PC-9 (cell line): ENCODE results near the gene GALNT9.

ENCODE experiments used
- CTCF ChIP-seq: fragments of 200-600 bp; sonication (generic); conservative IDR thresholded peaks from 2 replicates; pipeline ENCODE4 v1.6.1; 2017; ENCODE audit warnings: mixed run types, antibody characterized with exemption, mild to moderate bottlenecking, moderate library complexity
- EZH2 ChIP-seq: fragments of 200-600 bp; sonication (generic); IDR thresholded peaks from 2 replicates; pipeline ENCODE4 v1.8.0; 2017; ENCODE audit warnings: antibody characterized with exemption, low read depth

DNA sequence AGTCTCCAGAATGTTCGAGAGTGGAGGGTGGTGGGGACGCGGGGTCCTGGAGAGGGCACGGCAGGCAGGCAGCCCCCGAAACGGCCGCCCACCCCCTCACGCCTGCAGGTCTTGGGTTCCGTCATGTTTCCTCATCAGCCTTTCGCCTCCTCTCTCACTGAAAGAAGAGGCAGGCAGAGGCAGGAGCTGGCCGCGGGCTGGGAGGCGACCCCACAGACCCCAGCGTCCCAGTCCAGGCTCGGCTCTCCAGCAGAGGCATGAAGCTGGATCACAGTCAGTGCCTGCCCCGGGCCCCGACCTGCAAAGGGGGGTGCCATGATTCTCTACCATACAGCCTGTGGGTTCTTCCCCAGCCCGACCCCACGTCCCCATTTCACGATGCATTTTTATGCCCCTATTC is 13.4 kb downstream of the GALNT9 start:
- TF ChIP-seq EZH2 (no peak), CTCF (no peak)
